Measurements from ENCODE around the gene SGTB.

The SGTB gene, protein sequence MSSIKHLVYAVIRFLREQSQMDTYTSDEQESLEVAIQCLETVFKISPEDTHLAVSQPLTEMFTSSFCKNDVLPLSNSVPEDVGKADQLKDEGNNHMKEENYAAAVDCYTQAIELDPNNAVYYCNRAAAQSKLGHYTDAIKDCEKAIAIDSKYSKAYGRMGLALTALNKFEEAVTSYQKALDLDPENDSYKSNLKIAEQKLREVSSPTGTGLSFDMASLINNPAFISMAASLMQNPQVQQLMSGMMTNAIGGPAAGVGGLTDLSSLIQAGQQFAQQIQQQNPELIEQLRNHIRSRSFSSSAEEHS

DNA sequence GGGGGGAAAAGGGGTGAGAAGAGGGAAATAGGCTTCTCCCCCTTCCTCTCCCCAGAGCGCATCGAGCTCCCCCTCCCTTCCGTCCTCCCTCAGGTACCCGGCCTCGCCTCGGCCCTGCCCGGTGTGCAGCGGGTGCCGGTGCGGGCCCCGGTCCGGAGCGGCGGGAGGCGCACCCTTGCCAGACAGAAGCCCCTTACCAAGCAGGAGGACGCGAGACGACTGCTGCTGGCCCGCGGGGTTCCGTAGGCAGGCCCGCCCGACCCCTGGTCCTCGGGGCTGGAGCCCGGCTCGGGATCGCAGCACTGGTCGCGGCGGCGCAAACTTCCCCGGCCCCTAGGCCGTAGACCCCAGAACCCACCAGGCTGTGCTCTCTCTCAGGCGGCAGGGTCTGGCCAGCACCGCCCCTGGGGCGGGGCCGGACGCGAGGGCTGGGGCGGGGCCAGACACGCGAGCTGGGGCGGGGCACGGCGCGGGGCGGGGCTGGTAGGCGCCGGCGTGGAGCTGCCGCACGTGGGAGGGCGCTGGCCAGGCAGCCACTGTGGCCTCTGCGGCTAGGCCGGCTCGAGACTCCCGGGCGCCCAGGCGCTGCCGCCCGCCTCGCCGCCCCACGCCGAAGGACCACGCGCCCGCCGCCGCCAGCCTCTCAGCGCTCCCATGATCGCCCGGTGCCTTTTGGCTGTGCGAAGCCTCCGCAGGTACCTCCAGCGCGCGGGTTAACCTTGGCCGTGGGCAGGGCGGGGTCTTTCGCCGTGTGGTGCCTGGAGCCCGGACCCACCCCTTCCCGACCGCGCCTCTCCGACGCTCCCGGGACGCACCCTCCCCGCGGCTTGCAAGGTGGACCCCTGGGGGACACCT lies at the start of gene SGTB, which contains the start of gene NLN:
TSS of gene SGTB (minus strand) at position 390 of the 855 bp plus-strand sequence. CDS start 1,302 bp downstream, outside the sequence.
TSS of gene NLN (plus strand) at position 486 of the 855 bp plus-strand sequence. CDS start at position 655, 169 bp downstream.
- peak within 1 kb of the TSS; percentile 95 for H3K4me3 ChIP-seq (ENCODE audit: low read depth, low read length)
- DNase-seq (ENCODE audit: low read depth): no peak

DNA sequence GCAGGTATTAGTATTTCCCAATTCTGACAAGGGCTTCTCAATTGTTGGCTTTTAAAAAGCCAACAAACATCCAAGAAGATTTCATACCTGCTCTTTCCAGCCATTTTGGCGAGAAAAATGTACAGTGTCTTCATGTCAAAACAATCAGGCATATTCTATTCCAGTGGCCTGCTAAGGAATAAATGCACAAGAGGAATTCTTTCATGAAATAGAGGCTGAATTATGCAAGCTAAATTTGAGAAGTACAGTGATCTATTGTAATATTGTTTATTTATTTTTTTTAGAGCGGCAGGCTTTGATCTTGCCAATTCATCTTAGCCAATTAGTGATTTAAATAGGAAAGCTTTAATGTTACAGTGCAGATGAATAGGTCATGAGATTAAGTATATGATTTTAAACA lies 49.4 kb upstream of the SGTB start:
- no peak overlapping the region for H3K4me3 ChIP-seq (ENCODE audit: low read depth, low read length)
- DNase-seq (ENCODE audit: low read depth): no peak

DNA sequence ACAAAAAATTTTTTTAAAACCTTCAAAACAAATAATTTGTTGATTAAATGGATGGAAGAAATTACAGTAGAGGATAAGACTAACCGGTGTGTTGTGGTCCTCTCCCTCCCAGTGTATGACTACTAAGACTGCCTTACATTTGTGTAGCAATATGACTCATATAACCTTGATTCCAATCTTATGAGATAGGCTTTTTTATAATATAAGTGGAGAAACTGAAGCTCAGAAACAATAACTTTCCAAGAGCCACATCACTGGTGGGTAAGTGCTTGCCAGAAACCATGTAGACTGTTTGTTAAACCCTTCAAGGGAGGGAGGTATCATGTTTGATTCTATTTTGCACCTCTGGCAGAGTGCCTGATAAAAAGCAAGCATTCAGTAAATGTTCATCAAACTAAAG lies 47.6 kb upstream of the SGTB start:
- DNase-seq (ENCODE audit: low read depth): peak; percentile 83
- H3K4me3 ChIP-seq (ENCODE audit: low read depth, low read length): no peak overlapping the region

DNA sequence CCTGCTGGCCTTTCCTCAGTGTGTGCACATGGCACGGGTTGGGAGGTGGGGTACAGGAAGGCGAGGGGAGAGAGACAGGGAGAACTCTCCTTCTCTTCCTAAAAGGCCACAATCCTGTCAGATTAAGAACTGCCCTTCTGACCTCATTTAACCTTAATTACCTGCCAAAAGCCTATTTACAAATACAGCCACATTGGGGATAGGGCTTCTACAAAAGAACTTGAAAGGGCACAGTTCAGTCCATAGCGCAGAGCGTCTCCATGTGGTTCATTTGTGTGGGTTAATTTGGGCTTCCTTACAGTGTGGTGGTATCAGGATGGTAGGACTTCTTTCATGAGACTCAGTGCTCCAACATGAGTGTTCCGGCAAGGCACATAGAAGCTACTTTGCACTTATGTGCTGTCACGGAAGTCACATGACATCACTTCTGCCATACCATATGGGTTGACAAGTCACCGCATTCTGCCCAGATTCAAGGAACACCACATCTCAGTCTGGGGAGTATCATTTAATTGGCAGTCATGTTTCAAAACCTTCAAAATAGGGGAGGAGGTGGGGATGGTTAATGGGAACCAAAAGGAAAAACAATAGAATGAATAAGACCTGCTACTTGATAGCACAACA lies 46.9 kb upstream of the SGTB start:
- DNase-seq (ENCODE audit: low read depth): no peak
- no peak overlapping the region for H3K4me3 ChIP-seq (ENCODE audit: low read depth, low read length)

DNA sequence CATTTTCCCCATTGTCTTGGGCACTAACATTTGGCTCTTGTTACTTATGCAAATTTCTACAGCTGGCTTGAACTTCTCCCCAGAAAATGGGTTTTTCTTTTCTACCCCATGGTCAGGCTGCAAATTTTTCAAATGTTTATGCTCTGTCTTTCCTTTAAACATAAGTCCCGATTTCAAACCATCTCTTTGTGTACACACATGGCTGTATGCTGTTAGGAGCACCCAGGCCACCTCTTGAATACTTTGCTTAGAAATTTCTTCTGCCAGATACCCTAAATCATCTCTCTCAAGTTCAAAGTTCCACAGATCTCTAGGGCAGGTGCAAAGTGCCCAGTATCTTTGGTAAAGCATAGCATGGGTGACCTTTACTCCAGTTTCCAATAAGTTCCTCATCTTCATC lies 45.7 kb upstream of the SGTB start:
- no peak for DNase-seq (ENCODE audit: low read depth)
- H3K4me3 ChIP-seq (ENCODE audit: low read depth, low read length): no peak overlapping the region

DNA sequence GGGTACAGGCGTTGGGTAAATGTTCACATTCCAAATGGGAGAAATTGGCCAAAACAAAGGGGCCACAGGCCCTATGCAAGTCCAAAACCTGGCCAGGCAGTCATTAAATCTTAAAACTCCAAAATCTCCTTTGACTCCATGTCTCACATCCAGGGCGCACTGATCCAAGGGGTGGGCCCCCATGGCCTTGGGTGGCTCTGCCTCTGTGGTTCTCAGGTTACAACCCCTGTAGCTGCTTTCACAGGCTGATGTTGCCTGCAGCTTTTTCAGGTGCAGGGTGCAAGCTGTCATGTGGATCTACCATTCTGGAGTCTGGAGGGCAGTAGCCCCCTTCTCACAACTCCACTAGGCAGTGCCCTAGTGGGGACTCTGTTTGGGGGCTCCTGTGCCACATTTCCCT lies 44.9 kb upstream of the SGTB start:
- no peak for DNase-seq (ENCODE audit: low read depth)
- H3K4me3 ChIP-seq (ENCODE audit: low read depth, low read length): no peak overlapping the region

DNA sequence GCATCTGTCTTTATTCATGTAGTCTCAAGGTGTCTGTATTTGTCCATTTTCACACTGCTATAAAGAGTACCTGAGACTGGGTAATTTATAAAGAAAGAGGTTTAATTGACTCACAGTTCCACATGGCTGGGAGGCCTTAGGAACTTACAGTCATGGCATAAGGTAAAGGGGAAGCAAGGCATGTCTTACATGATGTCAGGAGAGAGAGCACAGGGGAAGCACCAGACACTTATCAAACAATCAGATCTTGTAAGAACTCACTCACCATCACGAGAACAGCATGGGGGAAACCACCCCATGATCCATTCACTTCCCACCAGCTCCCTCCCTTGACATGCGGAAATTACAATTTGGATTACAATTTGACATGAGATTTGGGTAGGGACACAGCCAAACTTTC lies 44.3 kb upstream of the SGTB start:
- H3K4me3 ChIP-seq (ENCODE audit: low read depth, low read length): no peak overlapping the region
- no peak for DNase-seq (ENCODE audit: low read depth)

DNA sequence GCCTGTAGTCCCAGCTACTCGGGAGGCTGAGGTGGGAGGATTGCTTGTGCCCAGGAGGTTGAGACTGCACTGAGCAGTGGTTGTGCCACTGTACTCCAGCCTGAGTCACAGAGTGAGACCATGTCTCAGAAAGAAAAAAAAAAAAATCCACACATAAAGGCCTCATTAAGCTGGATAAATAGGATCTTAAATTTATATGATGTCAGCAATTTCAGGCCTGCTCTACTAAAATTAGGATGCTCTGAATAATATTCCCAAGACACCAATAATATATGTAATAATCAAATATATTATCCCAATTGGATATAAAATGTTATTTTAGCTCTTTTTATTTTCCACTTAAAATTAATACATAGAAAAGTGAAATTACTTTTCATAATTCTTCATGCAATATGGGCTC lies 43.7 kb upstream of the SGTB start:
- DNase-seq (ENCODE audit: low read depth): no peak

DNA sequence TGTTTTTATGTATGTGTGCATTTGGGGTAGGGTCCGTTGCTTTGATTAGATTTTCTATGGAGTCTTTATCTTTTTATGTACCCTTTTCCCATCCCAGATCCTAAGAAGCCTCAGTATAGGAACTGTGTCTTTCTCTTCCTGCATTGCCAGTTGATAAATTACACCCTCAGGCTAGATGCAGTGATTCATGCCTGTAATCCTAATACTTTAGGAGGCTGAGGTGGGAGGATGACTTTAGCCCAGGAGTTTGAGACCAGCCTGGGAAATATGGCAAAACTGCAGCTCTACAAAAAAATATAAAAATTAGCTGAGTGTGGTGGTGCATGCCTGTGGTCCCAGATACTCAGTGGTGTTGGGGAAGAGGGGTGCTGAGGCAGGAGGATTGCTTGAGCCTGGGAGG lies 40.3 kb upstream of the SGTB start:
- no peak overlapping the region for H3K4me3 ChIP-seq (ENCODE audit: low read depth, low read length)
- no peak for DNase-seq (ENCODE audit: low read depth)

More for the DNA sequence above, 43.7 kb upstream of the SGTB start:
- no peak overlapping the region for H3K4me3 ChIP-seq (ENCODE audit: low read depth, low read length)

DNA sequence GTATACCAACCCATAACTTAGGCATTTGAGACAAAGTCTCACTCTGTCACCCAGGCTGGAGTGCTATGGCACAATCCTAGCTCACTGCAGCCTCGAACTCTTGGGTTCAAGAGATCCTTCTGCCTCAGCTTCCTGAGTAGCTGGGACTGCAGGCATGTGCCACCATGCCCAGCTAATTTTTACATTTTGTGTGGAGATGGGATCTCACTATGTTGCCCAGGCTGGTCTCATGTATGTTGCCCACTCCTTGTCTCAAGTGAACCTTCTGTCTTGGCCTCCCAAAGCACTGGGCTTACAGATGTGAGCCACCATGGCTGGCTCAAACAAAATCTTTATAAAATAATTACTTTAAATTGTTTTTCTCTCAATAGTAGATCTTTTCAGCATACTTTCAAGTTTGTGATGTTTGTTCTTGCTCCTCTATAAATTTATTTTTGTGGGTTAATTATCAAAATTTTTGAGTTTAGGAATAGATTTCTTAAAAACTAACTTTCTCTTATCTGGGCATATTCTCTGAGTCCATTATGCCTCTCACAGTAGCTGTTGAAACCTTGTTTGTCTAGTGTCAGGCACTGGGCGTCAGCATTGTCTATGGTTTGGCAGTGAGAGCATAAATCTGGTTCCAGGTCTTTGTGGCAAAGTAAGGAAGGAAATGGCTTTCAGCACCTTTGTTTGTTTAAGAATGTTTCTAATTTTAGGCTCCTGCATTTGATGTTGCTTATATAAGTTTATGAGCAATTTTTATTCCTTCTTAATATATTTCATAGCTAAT lies 38.8 kb upstream of the SGTB start:
- DNase-seq (ENCODE audit: low read depth): no peak
- no peak overlapping the region for H3K4me3 ChIP-seq (ENCODE audit: low read depth, low read length)

DNA sequence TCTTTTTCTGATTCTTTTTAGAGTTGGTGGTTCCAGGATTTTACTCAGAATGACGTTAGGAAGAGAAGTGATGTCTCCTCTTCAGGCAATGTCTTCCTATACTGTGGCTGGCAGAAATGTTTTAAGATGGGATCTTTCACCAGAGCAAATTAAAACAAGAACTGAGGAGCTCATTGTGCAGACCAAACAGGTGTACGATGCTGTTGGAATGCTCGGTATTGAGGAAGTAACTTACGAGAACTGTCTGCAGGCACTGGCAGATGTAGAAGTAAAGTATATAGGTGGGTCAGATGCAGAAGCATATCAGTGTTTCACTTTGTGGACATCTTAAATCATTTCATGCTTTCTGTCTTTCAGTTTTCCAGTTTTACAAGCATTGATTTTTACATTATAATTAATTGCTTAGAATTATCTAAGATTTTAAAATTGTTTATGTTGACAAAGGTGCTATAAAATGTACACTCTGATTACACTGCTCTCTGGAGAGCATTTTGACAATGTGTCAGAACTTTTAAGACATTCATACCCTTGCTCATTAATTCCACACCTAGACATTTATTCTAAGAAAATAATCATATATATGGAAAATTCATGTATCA lies 36.7 kb upstream of the SGTB start:
- H3K4me3 ChIP-seq (ENCODE audit: low read depth, low read length): no peak overlapping the region
- no peak for DNase-seq (ENCODE audit: low read depth)

DNA sequence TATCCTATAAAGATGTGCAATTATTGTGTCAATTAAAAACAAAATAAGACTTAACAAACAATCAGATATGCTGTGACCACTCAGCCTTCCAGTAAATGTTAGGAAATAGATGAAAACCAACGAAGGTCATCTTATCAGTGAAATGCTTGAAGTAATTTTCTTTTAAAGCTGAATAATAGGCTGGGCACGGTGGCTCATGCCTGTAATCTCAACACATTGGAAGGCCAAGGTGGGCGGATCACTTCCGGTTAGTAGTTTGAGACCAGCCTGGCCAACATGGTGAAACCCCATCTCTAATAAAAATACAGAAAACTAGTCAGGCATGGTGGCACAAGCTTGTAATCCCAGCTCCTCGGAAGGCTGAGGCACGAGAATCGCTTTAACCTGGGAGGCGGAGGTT lies 31.3 kb upstream of the SGTB start:
- no peak overlapping the region for H3K4me3 ChIP-seq (ENCODE audit: low read depth, low read length)
- no peak for DNase-seq (ENCODE audit: low read depth)

DNA sequence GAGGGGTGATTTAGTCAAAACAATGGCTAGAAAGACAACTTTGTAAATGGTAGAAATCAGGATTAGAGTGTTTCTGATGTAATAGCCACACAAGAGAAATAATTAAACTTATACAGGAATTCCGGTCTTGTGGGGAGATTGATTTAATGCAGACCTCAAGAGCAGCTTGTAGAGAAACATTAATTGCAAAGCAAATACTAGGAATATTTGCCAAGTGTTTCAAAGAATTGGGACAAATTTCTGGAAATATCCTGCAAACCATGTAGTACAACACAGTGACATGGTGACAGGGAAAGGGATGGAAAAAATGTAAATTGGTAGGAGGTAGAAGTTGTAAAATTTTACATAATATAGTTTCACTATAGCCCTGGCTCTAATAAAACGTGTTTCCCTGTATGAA lies 29.0 kb upstream of the SGTB start:
- no peak for DNase-seq (ENCODE audit: low read depth)
- H3K4me3 ChIP-seq (ENCODE audit: low read depth, low read length): no peak overlapping the region

DNA sequence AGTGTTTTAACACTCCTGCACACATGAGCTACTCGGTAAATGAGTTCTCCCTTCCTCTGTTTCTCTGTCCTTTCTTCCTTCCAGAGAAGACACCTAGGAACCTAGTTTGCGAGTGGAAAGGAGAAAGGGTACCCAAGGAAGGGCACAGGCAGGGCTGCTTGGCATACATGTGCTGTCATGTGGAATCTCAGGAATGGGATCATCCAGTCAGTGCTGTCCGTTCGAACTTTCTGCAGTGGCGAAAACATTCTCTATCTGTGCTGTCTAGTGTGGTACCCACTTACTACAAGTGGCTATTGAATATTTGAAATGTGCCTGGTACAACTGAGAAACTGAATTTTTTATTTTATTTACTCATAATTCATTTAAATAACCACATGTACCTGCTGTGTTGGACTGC lies 28.0 kb upstream of the SGTB start:
- DNase-seq (ENCODE audit: low read depth): no peak
- no peak overlapping the region for H3K4me3 ChIP-seq (ENCODE audit: low read depth, low read length)

DNA sequence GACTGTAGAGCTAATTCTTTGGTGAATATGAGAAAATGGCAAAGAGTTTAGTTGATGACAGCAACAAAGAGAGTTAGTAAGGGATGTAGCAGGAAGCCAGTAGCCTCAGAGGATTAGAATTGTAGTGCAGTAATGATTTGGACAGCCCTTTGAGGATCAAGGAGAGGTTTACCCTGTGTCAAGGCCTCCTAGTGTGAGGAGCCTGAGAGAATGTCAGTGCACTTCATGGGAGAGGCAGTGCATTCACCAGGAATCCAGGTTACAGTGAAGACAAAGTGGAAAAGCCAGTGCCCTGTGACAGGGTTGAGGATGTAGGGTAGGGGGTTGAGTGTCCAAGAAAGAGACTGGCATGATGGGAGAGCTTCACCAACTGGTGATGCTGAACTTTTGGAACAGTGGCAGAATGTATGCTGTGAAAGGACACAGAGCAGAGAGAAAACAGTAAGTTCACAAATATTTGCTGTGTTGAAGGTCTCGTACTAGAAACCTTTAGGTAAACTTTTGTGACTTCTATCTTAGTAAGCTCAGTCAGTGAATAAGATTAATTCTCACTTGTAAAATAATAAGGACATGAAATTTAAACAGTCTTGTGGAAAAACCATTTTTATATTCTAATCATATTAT lies 27.4 kb upstream of the SGTB start:
- no peak overlapping the region for H3K4me3 ChIP-seq (ENCODE audit: low read depth, low read length)
- DNase-seq (ENCODE audit: low read depth): no peak

DNA sequence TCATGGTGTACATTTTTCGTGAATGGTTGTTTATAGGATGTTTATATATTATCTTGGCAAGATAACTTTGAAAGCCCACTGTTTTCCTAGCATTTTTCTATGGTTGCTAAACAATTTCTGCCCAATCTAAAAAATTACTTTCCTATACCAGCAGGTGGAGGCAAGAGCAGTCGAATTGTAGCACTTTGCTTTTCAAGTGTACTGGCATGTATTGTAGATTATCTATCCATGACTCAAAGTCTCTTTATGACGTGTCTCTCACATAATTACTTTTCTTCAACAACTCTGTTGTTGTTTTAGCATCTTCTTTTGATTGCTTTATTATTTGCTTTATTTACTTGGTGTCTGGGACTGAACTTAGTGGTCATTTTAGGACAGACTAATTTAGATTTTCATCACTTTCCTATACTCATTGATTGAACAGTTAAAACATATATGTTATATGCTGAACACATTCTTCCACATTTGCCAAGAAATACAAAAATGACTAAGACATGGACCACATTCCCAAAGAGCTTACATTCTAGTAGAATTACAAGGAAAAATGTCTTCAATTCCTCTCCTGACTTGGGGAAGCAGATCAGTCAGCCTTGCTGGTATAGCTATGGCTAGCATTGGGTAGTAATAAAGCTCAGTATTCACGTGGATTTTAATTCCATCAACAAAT lies 20.8 kb upstream of the SGTB start:
- H3K4me3 ChIP-seq (ENCODE audit: low read depth, low read length): no peak overlapping the region
- peak; percentile 52 for DNase-seq (ENCODE audit: low read depth)

DNA sequence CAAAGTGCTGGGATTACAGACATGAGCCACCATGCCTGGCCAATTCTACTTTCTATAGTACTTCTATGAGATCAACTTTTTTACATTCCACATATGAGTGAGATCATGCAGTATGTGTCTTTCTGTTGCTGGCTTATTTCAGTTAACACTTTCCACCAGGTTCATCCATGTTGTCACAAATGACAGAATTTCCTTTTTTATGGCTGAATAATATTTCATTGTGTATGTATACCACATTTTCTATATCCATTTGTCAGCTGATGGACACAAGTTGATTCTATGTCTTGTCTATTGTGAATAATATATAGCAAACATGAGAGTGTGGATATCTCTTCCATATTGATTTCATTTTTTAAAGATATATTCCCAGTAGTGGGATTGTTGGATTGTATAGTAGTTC lies 17.3 kb upstream of the SGTB start:
- no peak for DNase-seq (ENCODE audit: low read depth)
- H3K4me3 ChIP-seq (ENCODE audit: low read depth, low read length): no peak overlapping the region

DNA sequence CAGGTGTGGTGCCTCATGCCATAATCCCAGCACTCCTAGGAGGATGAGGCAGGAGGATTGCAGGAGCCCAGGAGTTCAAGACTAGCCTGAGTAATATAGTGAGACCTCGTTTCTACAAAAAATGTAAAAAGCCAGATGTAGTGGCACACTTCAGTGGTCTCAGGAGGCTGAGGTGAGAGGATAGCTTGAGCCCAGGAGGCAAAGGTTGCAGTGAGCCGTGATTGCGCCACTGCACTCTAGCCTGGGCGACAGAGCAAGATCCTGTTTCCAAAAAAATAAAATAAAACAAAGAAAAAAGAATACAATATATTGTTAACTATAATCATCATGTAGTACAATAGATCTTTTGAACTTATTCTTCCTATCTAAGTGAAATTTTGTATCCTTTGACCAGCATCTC lies 16.4 kb upstream of the SGTB start:
- H3K4me3 ChIP-seq (ENCODE audit: low read depth, low read length): no peak overlapping the region
- no peak for DNase-seq (ENCODE audit: low read depth)
